ENCODE measurements around the gene THSD4. TPM values are rescaled to one million over a fixed set of nuclear protein-coding genes. Genes with fewer than 3 reads are reported as not detected.

Gene THSD4
- total RNA-seq, 6 donors from 2014 or later = 16.8 to 39.7 (median 21.7) TPM

- TF ChIP-seq CTCF (IDR thresholded peaks at IDR 0.05) (no peak), EP300 (IDR thresholded peaks at IDR 0.05) (no peak), POLR2A (IDR thresholded peaks at IDR 0.05) (no peak), POLR2AphosphoS5 (IDR thresholded peaks at IDR 0.05) (no peak)
- Histone ChIP-seq H3K4me1 (no peaks in the 10 kb centered on the region), H3K4me3 (no peak overlapping the region), H3K9me3 (peaks cover 9 to 23% (median 19%) of the 10 kb centered on the region in 4 donors), H3K27me3 (no peaks in the 10 kb centered on the region), H3K27ac (no peak overlapping the region), H3K36me3 (peaks cover 11 to 80% (median 43%) of the 10 kb centered on the region in 4 donors)
- ATAC-seq (ENCODE audit: low FRiP score in 2 of 2) (no peak), DNase-seq (no peak)
- 85 to 88% methylated on average over 4 of the region's 4 CpGs for WGBS, 2 donors
Observed at GRCh38 chr15:71825021-71825730, 709.9 kb downstream of the THSD4 start.

GRCh38 chr15:71826196-71826595 lies 710.9 kb downstream of the THSD4 start:
- no peak for ATAC-seq (ENCODE audit: low FRiP score in 2 of 2)
- DNase-seq = no peak
- TF ChIP-seq EP300 (IDR thresholded peaks at IDR 0.05) = no peak
- no peak for TF ChIP-seq CTCF (IDR thresholded peaks at IDR 0.05)
- no peak for TF ChIP-seq POLR2A (IDR thresholded peaks at IDR 0.05)
- TF ChIP-seq POLR2AphosphoS5 (IDR thresholded peaks at IDR 0.05) = no peak
- WGBS, 2 donors = 86 to 93% methylated on average over 5 of the region's 5 CpGs
- Histone ChIP-seq H3K27me3 (no peaks in the 10 kb centered on the region), H3K9me3 (peaks cover 7 to 17% (median 13%) of the 10 kb centered on the region in 4 donors), H3K36me3 (peaks cover 11 to 83% (median 44%) of the 10 kb centered on the region in 4 donors), H3K27ac (no peak overlapping the region), H3K4me3 (no peak overlapping the region), H3K4me1 (no peaks in the 10 kb centered on the region)

- H3K4me1 ChIP-seq = no peaks in the 10 kb centered on the region
- no peak overlapping the region for H3K4me3 ChIP-seq
- no peaks in the 10 kb centered on the region for H3K9me3 ChIP-seq
- no peak overlapping the region for H3K27ac ChIP-seq
- H3K36me3 ChIP-seq = peaks cover 11 to 45% (median 31%) of the 10 kb centered on the region in 4 donors
- TF ChIP-seq EP300 (IDR thresholded peaks at IDR 0.05) = no peak
- no peak for TF ChIP-seq POLR2A (IDR thresholded peaks at IDR 0.05)
- TF ChIP-seq CTCF (IDR thresholded peaks at IDR 0.05) = no peak
- no peak for TF ChIP-seq POLR2AphosphoS5 (IDR thresholded peaks at IDR 0.05)
- WGBS, 2 donors = 80 to 95% methylated on average over 2 of the region's 2 CpGs
- no peaks in the 10 kb centered on the region for H3K27me3 ChIP-seq
- no peak for ATAC-seq (ENCODE audit: low FRiP score in 2 of 2)
- DNase-seq = no peak
Observed at GRCh38 chr15:71830981-71831380, 715.7 kb downstream of the THSD4 start.

Other genes starting within 250 kb of the THSD4 start
- gene THAP10, start 223.0 kb upstream of the THSD4 start, total RNA-seq = 1 to 10 TPM; 1.6 to 4.0 (median 2.1) TPM
- 10 to 100 TPM in 3 of 6 donors, 1 to 10 TPM in 3; 3.0 to 26.7 (median 9.2) TPM for gene LRRC49, start 222.6 kb upstream of the THSD4 start, total RNA-seq

Measured in upper lobe of left lung (tissue), 6 donors.